Astrocyte (in vitro differentiated cells and primary cell): ENCODE measurements around the gene NKAP. TPM values are rescaled to one million over a fixed set of nuclear protein-coding genes. Genes with fewer than 3 reads are reported as not detected.
"Not testable (repeated sequence)": the region's sequence is repeated elsewhere in the genome, so short reads cannot be mapped to it uniquely, and the experiment has no call there.

Experiments
- DNase-seq: peaks from one replicate; pipeline ENCODE4 v3.0.0-alpha.2; 2010; ENCODE audit warnings: low read depth
- FAIRE-seq: peaks from 2 replicates; lab custom pipeline; 2011; peaks lifted over from hg19 to GRCh38; lab: Jason Lieb, UNC
- H2AFZ ChIP-seq: 2 replicates; pipeline ENCODE4 v1.6.0; 2012; ENCODE audit warnings: low read depth, low read length, inconsistent platforms
- H3K27ac ChIP-seq: 2 replicates; pipeline ENCODE4 v1.5.1; 2011; ENCODE audit warnings: low read depth, low read length, inconsistent platforms
- H3K27me3 ChIP-seq: 2 replicates; pipeline ENCODE4 v1.6.0; 2011; ENCODE audit warnings: low read length, inconsistent platforms; ENCODE audit not compliant: insufficient read depth
- H3K36me3 ChIP-seq: 2 replicates; pipeline ENCODE4 v1.5.1; 2011; ENCODE audit warnings: low read length, inconsistent platforms; ENCODE audit not compliant: insufficient read depth
- H3K4me1 ChIP-seq: 2 replicates; pipeline ENCODE4 v1.5.1; 2011; ENCODE audit warnings: low read length, inconsistent platforms; ENCODE audit not compliant: insufficient read depth
- H3K4me2 ChIP-seq: 2 replicates; pipeline ENCODE4 v1.6.0; 2012; ENCODE audit warnings: low read length, inconsistent platforms
- H3K4me3 ChIP-seq: 2 replicates; pipeline ENCODE4 v1.5.1; 2011; ENCODE audit warnings: low read depth, mild to moderate bottlenecking, low read length, inconsistent platforms; ENCODE audit not compliant: insufficient read depth
- H3K79me2 ChIP-seq: 2 replicates; pipeline ENCODE4 v1.6.0; 2012; ENCODE audit warnings: mild to moderate bottlenecking, low read length, inconsistent platforms; ENCODE audit not compliant: insufficient read depth
- H3K9ac ChIP-seq: 2 replicates; pipeline ENCODE4 v1.6.0; 2012; ENCODE audit warnings: mild to moderate bottlenecking, low read length, inconsistent platforms
- H3K9me3 ChIP-seq: 2 replicates; pipeline ENCODE4 v1.5.1; 2012; ENCODE audit warnings: low read depth, mild to moderate bottlenecking, low read length, inconsistent platforms; ENCODE audit not compliant: insufficient read depth
- H4K20me1 ChIP-seq: 2 replicates; pipeline ENCODE4 v1.6.0; 2012; ENCODE audit warnings: low read length, inconsistent platforms; ENCODE audit not compliant: insufficient read depth
- H3K27ac Mint-ChIP-seq: one replicate; pipeline ENCODE4 v1.8.0; 2021; ENCODE audit warnings: mild to moderate bottlenecking, mixed read lengths; ENCODE audit not compliant: unreplicated experiment
- H3K27me3 Mint-ChIP-seq: one replicate; pipeline ENCODE4 v1.8.0; 2021; ENCODE audit warnings: low read depth, mixed read lengths; ENCODE audit not compliant: unreplicated experiment
- H3K36me3 Mint-ChIP-seq: one replicate; pipeline ENCODE4 v1.8.0; 2021; ENCODE audit warnings: low read depth, mixed read lengths; ENCODE audit not compliant: unreplicated experiment
- H3K4me1 Mint-ChIP-seq: one replicate; pipeline ENCODE4 v1.8.0; 2021; ENCODE audit warnings: low read depth, mixed read lengths; ENCODE audit not compliant: unreplicated experiment
- H3K4me3 Mint-ChIP-seq: one replicate; pipeline ENCODE4 v1.8.0; 2021; ENCODE audit warnings: mild to moderate bottlenecking, moderate library complexity, mixed read lengths; ENCODE audit not compliant: unreplicated experiment
- H3K9me3 Mint-ChIP-seq: one replicate; pipeline ENCODE4 v1.8.0; 2021; ENCODE audit warnings: mild to moderate bottlenecking, mixed read lengths; ENCODE audit not compliant: unreplicated experiment
- EZH2 ChIP-seq: IDR thresholded peaks from 2 replicates; pipeline ENCODE4 v1.6.1; 2012; ENCODE audit warnings: mild to moderate bottlenecking, low read length, inconsistent platforms; ENCODE audit not compliant: insufficient read depth
- total RNA-seq: library from RNA; stranded (reverse); gene quantifications from 2 replicates; pipeline ENCODE4 v1.2.1, GENCODE V29; 2021
- TF ChIP-seq, protein P1 (sequence below): IDR thresholded peaks from 2 replicates; pipeline ENCODE4 v1.5.1; 2011; ENCODE audit warnings: low read depth, mild to moderate bottlenecking, inconsistent platforms, low read length, moderate library complexity; ENCODE audit not compliant: insufficient read depth

The NKAP gene
- total RNA-seq, 1 donor from 2014 or later = 7.1 TPM

DNA sequence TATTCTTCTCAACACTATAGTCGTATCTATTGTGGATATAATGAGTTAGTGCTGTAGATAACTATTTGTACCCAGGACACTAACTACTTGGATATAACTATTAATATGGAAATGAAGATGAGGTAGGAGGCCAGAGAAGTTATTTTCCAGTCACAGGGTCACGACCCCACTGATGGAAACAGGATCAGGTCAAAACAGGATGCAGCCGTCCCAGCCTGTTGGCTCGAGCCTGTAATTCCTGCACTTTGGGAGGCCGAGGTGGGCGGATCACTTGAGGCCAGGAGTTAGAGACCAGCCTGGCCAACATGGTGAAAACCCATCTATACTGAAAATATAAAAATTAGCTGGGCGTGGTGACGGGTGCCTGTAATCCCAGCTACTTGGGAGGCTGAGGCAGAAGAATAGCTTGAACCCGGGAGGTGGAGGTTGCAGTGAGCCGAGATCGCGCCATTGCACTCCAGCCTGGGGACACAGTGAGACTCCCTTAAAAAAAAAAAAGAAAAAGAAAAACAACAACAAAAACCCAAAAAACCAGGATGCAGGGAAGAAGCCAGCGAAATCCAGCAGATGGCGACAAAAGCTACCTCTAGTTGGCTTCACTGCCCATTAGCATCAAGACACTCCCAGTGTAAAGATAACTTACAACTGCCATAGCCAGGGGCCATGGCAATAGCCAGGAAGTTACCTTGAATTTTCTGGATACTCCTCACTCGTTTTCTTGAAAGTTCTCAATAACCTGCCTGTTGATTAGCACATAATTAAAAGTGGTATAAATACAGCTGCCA, 37.9 kb upstream of the NKAP start:
- Mint-ChIP-seq H3K27ac (no peak overlapping the region), H3K36me3 (no peaks in the 10 kb centered on the region)
- H3K4me3 ChIP-seq = no peak overlapping the region

DNA sequence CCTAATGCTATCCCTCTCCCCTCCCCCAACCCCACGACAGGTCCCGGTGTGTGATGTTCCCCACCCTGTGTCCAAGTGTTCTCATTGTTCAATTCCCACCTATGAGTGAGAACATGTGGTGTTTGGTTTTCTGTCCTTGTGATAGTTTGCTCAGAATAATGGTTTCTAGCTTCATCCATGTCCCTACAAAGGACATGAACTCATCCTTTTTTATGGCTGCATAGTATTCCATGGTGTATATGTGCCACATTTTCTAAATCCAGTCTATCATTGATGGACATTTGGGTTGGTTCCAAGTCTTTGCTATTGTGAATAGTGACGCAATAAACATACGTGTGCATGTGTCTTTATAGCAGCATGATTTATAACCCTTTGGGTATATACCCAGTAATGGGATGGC, 33.6 kb upstream of the NKAP start:
- H3K4me1 ChIP-seq, H3K36me3 ChIP-seq, H3K4me3 Mint-ChIP-seq, H3K36me3 Mint-ChIP-seq, H2AFZ ChIP-seq, H3K9me3 ChIP-seq, H3K4me2 ChIP-seq, DNase-seq, FAIRE-seq, H3K27me3 Mint-ChIP-seq, H3K9me3 Mint-ChIP-seq, H4K20me1 ChIP-seq, H3K4me3 ChIP-seq, H3K27me3 ChIP-seq, H3K27ac Mint-ChIP-seq, H3K79me2 ChIP-seq, H3K4me1 Mint-ChIP-seq, H3K27ac ChIP-seq, H3K9ac ChIP-seq: not testable (repeated sequence)

More for the DNA sequence above, 37.9 kb upstream of the NKAP start:
- Histone ChIP-seq H2AFZ (no peak overlapping the region), H3K9me3 (no peaks in the 10 kb centered on the region), H3K4me1 (no peaks in the 10 kb centered on the region), H3K9ac (no peak overlapping the region), H3K79me2 (no peaks in the 10 kb centered on the region), H3K4me2 (no peak overlapping the region), H3K27ac (no peak overlapping the region), H4K20me1 (no peaks in the 10 kb centered on the region), H3K36me3 (no peaks in the 10 kb centered on the region), H3K27me3 (no peaks in the 10 kb centered on the region)
- Mint-ChIP-seq H3K9me3 (no peaks in the 10 kb centered on the region), H3K27me3 (peaks cover 16% of the 10 kb centered on the region), H3K4me1 (no peaks in the 10 kb centered on the region), H3K4me3 (no peak overlapping the region)
- FAIRE-seq = no peak
- no peak for DNase-seq
- TF ChIP-seq, protein P1, sequence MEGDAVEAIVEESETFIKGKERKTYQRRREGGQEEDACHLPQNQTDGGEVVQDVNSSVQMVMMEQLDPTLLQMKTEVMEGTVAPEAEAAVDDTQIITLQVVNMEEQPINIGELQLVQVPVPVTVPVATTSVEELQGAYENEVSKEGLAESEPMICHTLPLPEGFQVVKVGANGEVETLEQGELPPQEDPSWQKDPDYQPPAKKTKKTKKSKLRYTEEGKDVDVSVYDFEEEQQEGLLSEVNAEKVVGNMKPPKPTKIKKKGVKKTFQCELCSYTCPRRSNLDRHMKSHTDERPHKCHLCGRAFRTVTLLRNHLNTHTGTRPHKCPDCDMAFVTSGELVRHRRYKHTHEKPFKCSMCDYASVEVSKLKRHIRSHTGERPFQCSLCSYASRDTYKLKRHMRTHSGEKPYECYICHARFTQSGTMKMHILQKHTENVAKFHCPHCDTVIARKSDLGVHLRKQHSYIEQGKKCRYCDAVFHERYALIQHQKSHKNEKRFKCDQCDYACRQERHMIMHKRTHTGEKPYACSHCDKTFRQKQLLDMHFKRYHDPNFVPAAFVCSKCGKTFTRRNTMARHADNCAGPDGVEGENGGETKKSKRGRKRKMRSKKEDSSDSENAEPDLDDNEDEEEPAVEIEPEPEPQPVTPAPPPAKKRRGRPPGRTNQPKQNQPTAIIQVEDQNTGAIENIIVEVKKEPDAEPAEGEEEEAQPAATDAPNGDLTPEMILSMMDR = peak; percentile 47
- TF ChIP-seq EZH2 = no peak

DNA sequence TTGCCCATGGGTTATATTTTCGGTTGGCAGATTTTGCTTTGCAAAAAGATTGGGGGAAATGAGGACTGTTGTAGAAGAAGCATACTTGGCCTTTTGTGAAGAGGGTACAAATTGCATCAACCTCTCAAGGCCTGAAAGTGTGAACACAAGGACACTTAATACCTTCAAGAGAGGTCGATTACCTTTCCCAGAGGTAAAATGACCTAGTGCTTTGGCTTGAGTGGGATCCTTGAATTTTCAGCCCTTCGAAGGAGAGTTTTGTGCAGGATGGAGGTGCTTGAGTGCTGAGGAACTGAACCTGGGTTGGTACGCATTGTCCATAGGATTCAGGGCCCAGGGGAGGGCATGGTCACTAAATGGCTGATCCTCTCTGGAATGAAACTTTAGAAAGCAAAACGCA, 27.6 kb upstream of the NKAP start:
- Histone ChIP-seq H3K36me3 (no peaks in the 10 kb centered on the region), H3K79me2 (no peaks in the 10 kb centered on the region), H3K9ac (no peak overlapping the region), H3K27me3 (no peaks in the 10 kb centered on the region), H3K27ac (no peak overlapping the region), H3K4me1 (no peaks in the 10 kb centered on the region), H3K4me3 (no peak overlapping the region), H3K4me2 (no peak overlapping the region), H4K20me1 (no peaks in the 10 kb centered on the region), H3K9me3 (no peaks in the 10 kb centered on the region), H2AFZ (no peak overlapping the region)
- DNase-seq (no peak), FAIRE-seq (no peak)
- Mint-ChIP-seq H3K4me1 (no peaks in the 10 kb centered on the region), H3K27me3 (peaks cover 3% of the 10 kb centered on the region), H3K36me3 (no peaks in the 10 kb centered on the region), H3K4me3 (no peak overlapping the region), H3K9me3 (no peaks in the 10 kb centered on the region), H3K27ac (no peak overlapping the region)
- no peak for TF ChIP-seq EZH2
- TF ChIP-seq, protein P1 = no peak
